Dendritic cell treated with granulocyte-macrophage colony-stimulating factor and Interleukin-4, amounts not matched to agents 40 ng/mL and 50 ng/mL, for 4 days (primary cell): Measurements from ENCODE around the gene LRRTM4.

Source experiments
- H3K27ac Mint-ChIP-seq: one replicate; pipeline ENCODE4 v1.8.0; 2022; ENCODE audit warnings: mild to moderate bottlenecking, mixed read lengths
- H3K27me3 Mint-ChIP-seq: one replicate; pipeline ENCODE4 v1.8.0; 2022; ENCODE audit warnings: mild to moderate bottlenecking, mixed read lengths
- H3K36me3 Mint-ChIP-seq: one replicate; pipeline ENCODE4 v1.8.0; 2022; ENCODE audit warnings: low read depth, mixed read lengths
- H3K4me1 Mint-ChIP-seq: one replicate; pipeline ENCODE4 v1.8.0; 2022; ENCODE audit warnings: low read depth, mixed read lengths
- H3K4me3 Mint-ChIP-seq: one replicate; pipeline ENCODE4 v1.8.0; 2022; ENCODE audit warnings: mild to moderate bottlenecking, moderate library complexity, mixed read lengths
- H3K9me3 Mint-ChIP-seq: one replicate; pipeline ENCODE4 v1.8.0; 2022; ENCODE audit warnings: mixed read lengths
- intact Hi-C: fragments of 100-400 bp; cut with micrococcal nuclease; formaldehyde crosslinking; loops from one replicate; pipeline ENCODE4 v1.15.0; 2022

Gene LRRTM4

GRCh38 chr2:76930056-76930744 is 592.0 kb downstream of the LRRTM4 start:
- Mint-ChIP-seq H3K27me3 (no peaks in the 10 kb centered on the region), H3K36me3 (no peaks in the 10 kb centered on the region), H3K4me3 (no peak overlapping the region), H3K9me3 (no peaks in the 10 kb centered on the region), H3K27ac (no peak overlapping the region), H3K4me1 (no peaks in the 10 kb centered on the region)
- intact Hi-C loops: no loop called here

- Mint-ChIP-seq H3K9me3 (no peaks in the 10 kb centered on the region), H3K4me1 (no peaks in the 10 kb centered on the region), H3K27ac (no peak overlapping the region), H3K27me3 (no peaks in the 10 kb centered on the region), H3K4me3 (no peak overlapping the region), H3K36me3 (no peaks in the 10 kb centered on the region)
- intact Hi-C loops: no loop called here
These were observed 594.1 kb downstream of the LRRTM4 start for GRCh38 chr2:76928026-76928425.

- intact Hi-C loops: no loop called here
- Mint-ChIP-seq H3K9me3 (no peaks in the 10 kb centered on the region), H3K4me1 (no peaks in the 10 kb centered on the region), H3K36me3 (no peaks in the 10 kb centered on the region), H3K4me3 (no peak overlapping the region), H3K27me3 (no peaks in the 10 kb centered on the region), H3K27ac (no peak overlapping the region)
These were observed 601.2 kb downstream of the LRRTM4 start for GRCh38 chr2:76921006-76921405.

- no peak overlapping the region for H3K4me3 Mint-ChIP-seq
- H3K27ac Mint-ChIP-seq: no peak overlapping the region
- intact Hi-C loops: no loop called here
- H3K36me3 Mint-ChIP-seq: no peaks in the 10 kb centered on the region
- no peaks in the 10 kb centered on the region for H3K4me1 Mint-ChIP-seq
- H3K9me3 Mint-ChIP-seq: no peaks in the 10 kb centered on the region
- H3K27me3 Mint-ChIP-seq: no peaks in the 10 kb centered on the region
These were observed 626.7 kb downstream of the LRRTM4 start for GRCh38 chr2:76895469-76895868.

- no peaks in the 10 kb centered on the region for H3K4me1 Mint-ChIP-seq
- no peak overlapping the region for H3K27ac Mint-ChIP-seq
- H3K9me3 Mint-ChIP-seq: no peaks in the 10 kb centered on the region
- intact Hi-C loops: no loop called here
- H3K4me3 Mint-ChIP-seq: no peak overlapping the region
- no peaks in the 10 kb centered on the region for H3K27me3 Mint-ChIP-seq
- no peaks in the 10 kb centered on the region for H3K36me3 Mint-ChIP-seq
These were observed 651.6 kb downstream of the LRRTM4 start for GRCh38 chr2:76870581-76870980.

- H3K27me3 Mint-ChIP-seq: no peaks in the 10 kb centered on the region
- H3K9me3 Mint-ChIP-seq: no peaks in the 10 kb centered on the region
- H3K36me3 Mint-ChIP-seq: no peaks in the 10 kb centered on the region
- intact Hi-C loops: no loop called here
- no peak overlapping the region for H3K27ac Mint-ChIP-seq
- H3K4me1 Mint-ChIP-seq: no peaks in the 10 kb centered on the region
- no peak overlapping the region for H3K4me3 Mint-ChIP-seq
These were observed 652.2 kb downstream of the LRRTM4 start for GRCh38 chr2:76870011-76870410.

GRCh38 chr2:76867854-76868253 is 654.3 kb downstream of the LRRTM4 start:
- Mint-ChIP-seq H3K9me3 (no peaks in the 10 kb centered on the region), H3K4me3 (no peak overlapping the region), H3K27ac (no peak overlapping the region), H3K4me1 (no peaks in the 10 kb centered on the region), H3K36me3 (no peaks in the 10 kb centered on the region), H3K27me3 (no peaks in the 10 kb centered on the region)
- intact Hi-C loops: no loop called here

- Mint-ChIP-seq H3K27ac (no peak overlapping the region), H3K9me3 (no peaks in the 10 kb centered on the region), H3K27me3 (no peaks in the 10 kb centered on the region)
These were observed 655.7 kb downstream of the LRRTM4 start for GRCh38 chr2:76866464-76866863.

GRCh38 chr2:76862901-76863300 is 659.3 kb downstream of the LRRTM4 start:
- H3K36me3 Mint-ChIP-seq: no peaks in the 10 kb centered on the region
- no peaks in the 10 kb centered on the region for H3K9me3 Mint-ChIP-seq
- H3K27ac Mint-ChIP-seq: no peak overlapping the region
- H3K4me3 Mint-ChIP-seq: no peak overlapping the region
- H3K4me1 Mint-ChIP-seq: no peaks in the 10 kb centered on the region
- intact Hi-C loops: no loop called here
- H3K27me3 Mint-ChIP-seq: no peaks in the 10 kb centered on the region

More at GRCh38 chr2:76866464-76866863, 655.7 kb downstream of the LRRTM4 start:
- intact Hi-C loops: no loop called here
- Mint-ChIP-seq H3K4me1 (no peaks in the 10 kb centered on the region), H3K4me3 (no peak overlapping the region), H3K36me3 (no peaks in the 10 kb centered on the region)

GRCh38 chr2:76861708-76862107 is 660.5 kb downstream of the LRRTM4 start:
- Mint-ChIP-seq H3K4me3 (no peak overlapping the region), H3K27ac (no peak overlapping the region), H3K4me1 (no peaks in the 10 kb centered on the region), H3K36me3 (no peaks in the 10 kb centered on the region), H3K27me3 (no peaks in the 10 kb centered on the region), H3K9me3 (no peaks in the 10 kb centered on the region)
- intact Hi-C loops: no loop called here

GRCh38 chr2:76851000-76851399 is 671.2 kb downstream of the LRRTM4 start:
- Mint-ChIP-seq H3K4me1 (no peaks in the 10 kb centered on the region), H3K4me3 (no peak overlapping the region), H3K27me3 (no peaks in the 10 kb centered on the region), H3K27ac (no peak overlapping the region), H3K36me3 (no peaks in the 10 kb centered on the region), H3K9me3 (no peaks in the 10 kb centered on the region)
- intact Hi-C loops: no loop called here

- H3K9me3 Mint-ChIP-seq: no peaks in the 10 kb centered on the region
- intact Hi-C loops: no loop called here
These were observed 673.1 kb downstream of the LRRTM4 start for GRCh38 chr2:76849086-76849485.

GRCh38 chr2:76839826-76840225 is 682.4 kb downstream of the LRRTM4 start:
- intact Hi-C loops: no loop called here
- H3K4me1 Mint-ChIP-seq: no peaks in the 10 kb centered on the region
- no peak overlapping the region for H3K27ac Mint-ChIP-seq
- H3K4me3 Mint-ChIP-seq: no peak overlapping the region
- no peaks in the 10 kb centered on the region for H3K36me3 Mint-ChIP-seq
- no peaks in the 10 kb centered on the region for H3K9me3 Mint-ChIP-seq
- no peaks in the 10 kb centered on the region for H3K27me3 Mint-ChIP-seq

More at GRCh38 chr2:76849086-76849485, 673.1 kb downstream of the LRRTM4 start:
- H3K27me3 Mint-ChIP-seq: no peaks in the 10 kb centered on the region
- no peak overlapping the region for H3K27ac Mint-ChIP-seq
- no peaks in the 10 kb centered on the region for H3K4me1 Mint-ChIP-seq
- no peaks in the 10 kb centered on the region for H3K36me3 Mint-ChIP-seq
- no peak overlapping the region for H3K4me3 Mint-ChIP-seq

- intact Hi-C loops: no loop called here
- Mint-ChIP-seq H3K27ac (no peak overlapping the region), H3K4me3 (no peak overlapping the region), H3K36me3 (no peaks in the 10 kb centered on the region), H3K4me1 (no peaks in the 10 kb centered on the region), H3K27me3 (no peaks in the 10 kb centered on the region), H3K9me3 (no peaks in the 10 kb centered on the region)
These were observed 692.6 kb downstream of the LRRTM4 start for GRCh38 chr2:76829374-76830234.
